Left lobe of liver (tissue), 1 donor: ENCODE measurements around the gene SEMG2. TPM values are rescaled to one million over a fixed set of nuclear protein-coding genes. Genes with fewer than 3 reads are reported as not detected.

Experiments
- total RNA-seq: library from RNA; stranded (reverse); gene quantifications from one replicate; pipeline ENCODE4 v1.2.1, GENCODE V29; 2021
- donor health status: DM: no; HTN: yes; CAD: no.

The SEMG2 gene
- total RNA-seq, 1 donor from 2014 or later: not detected

Other genes with a start within 250 kb of the SEMG2 start
- gene KCNS1, start 120.2 kb upstream of the SEMG2 start, total RNA-seq: not detected
- gene WFDC5, start 106.2 kb upstream of the SEMG2 start, total RNA-seq: not detected
- gene WFDC12, start 96.9 kb upstream of the SEMG2 start, total RNA-seq: not detected
- not detected for gene PI3, start 46.5 kb upstream of the SEMG2 start, total RNA-seq
- not detected for gene SEMG1, start 14.3 kb upstream of the SEMG2 start, total RNA-seq
- gene SLPI, start 33.2 kb downstream of the SEMG2 start, total RNA-seq: 147 TPM
- 0.23 TPM for gene RBPJL, start 85.5 kb downstream of the SEMG2 start, total RNA-seq
- gene MATN4, start 86.9 kb downstream of the SEMG2 start, total RNA-seq: not detected
- 89.3 TPM for gene SDC4, start 127.1 kb downstream of the SEMG2 start, total RNA-seq
- gene SYS1, start 141.8 kb downstream of the SEMG2 start, total RNA-seq: 16.9 TPM
- not detected for gene TP53TG5, start 157.0 kb downstream of the SEMG2 start, total RNA-seq
- 2.9 TPM for gene DBNDD2, start 186.9 kb downstream of the SEMG2 start, total RNA-seq
- 36.0 TPM for gene PIGT, start 194.8 kb downstream of the SEMG2 start, total RNA-seq
- 3.7 TPM for gene WFDC2, start 248.4 kb downstream of the SEMG2 start, total RNA-seq